GM12872 (cell line): ENCODE measurements around the gene INPP5K.

ENCODE experiments used
- TF ChIP-seq, protein P1 (sequence below): IDR thresholded peaks from 3 replicates; pipeline ENCODE4 v1.5.1; 2011; ENCODE audit warnings: low read depth, mild to moderate bottlenecking, low read length, moderate library complexity; ENCODE audit not compliant: insufficient read depth

The INPP5K gene

DNA sequence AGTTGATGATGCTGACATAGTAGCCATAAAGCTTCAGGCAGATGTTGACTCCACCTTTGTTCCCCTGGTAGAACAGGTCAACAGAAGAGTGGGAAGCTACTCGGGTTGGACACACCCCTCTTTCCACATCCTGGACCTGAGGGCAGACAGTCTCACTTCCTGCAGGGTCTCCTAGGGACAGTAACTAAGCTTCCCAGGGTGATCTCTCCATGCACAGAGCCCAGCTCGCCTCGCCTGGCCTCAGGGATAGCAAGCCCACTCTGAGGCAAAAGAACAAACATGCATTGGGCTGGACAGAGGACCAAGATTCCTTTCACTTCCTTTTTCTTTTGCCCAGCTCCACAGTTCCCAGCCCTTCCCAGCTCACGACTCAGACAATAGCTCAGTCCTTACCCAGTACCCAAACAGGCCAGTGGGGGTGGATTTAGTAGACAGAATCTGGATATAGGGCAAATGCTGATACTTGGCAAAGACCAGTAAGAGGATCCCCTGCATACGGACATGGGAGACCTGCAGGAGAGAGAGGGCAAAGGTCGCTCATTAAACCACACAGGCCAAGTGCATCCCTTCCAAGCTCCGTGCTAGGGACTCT lies 7.0 kb downstream of the INPP5K start:
- TF ChIP-seq, protein P1, sequence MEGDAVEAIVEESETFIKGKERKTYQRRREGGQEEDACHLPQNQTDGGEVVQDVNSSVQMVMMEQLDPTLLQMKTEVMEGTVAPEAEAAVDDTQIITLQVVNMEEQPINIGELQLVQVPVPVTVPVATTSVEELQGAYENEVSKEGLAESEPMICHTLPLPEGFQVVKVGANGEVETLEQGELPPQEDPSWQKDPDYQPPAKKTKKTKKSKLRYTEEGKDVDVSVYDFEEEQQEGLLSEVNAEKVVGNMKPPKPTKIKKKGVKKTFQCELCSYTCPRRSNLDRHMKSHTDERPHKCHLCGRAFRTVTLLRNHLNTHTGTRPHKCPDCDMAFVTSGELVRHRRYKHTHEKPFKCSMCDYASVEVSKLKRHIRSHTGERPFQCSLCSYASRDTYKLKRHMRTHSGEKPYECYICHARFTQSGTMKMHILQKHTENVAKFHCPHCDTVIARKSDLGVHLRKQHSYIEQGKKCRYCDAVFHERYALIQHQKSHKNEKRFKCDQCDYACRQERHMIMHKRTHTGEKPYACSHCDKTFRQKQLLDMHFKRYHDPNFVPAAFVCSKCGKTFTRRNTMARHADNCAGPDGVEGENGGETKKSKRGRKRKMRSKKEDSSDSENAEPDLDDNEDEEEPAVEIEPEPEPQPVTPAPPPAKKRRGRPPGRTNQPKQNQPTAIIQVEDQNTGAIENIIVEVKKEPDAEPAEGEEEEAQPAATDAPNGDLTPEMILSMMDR, result no peak

DNA sequence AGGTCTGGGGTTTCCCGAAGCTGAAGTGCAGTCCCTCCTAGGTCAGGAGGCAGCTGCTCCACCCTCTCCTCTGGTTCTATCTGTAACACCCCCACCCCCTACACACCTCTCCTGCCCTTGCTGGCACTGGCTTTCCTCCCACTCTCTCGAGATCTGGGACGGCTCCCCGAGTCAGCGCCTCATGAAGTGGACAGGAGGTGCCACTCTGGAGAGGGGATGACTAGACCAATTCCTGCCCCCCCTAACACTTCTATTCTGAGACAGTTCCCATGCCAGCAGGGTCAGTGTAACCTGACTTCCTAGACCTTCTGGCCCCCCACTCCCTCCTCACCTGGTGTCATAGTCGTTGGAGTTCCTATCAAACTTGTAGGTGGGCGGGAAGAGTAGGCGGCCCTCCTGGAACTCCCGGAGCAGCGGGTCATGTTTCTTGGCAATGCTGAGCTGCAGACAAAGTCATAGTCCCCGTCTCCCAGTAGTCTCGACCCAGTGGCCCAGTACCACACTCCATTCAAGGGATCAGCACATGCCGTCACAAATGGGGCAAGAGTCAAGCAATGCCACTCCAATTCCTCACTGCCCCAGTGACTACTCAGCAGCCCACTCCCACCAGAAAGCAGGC lies 9.7 kb downstream of the INPP5K start:
- TF ChIP-seq, protein P1, result no peak

DNA sequence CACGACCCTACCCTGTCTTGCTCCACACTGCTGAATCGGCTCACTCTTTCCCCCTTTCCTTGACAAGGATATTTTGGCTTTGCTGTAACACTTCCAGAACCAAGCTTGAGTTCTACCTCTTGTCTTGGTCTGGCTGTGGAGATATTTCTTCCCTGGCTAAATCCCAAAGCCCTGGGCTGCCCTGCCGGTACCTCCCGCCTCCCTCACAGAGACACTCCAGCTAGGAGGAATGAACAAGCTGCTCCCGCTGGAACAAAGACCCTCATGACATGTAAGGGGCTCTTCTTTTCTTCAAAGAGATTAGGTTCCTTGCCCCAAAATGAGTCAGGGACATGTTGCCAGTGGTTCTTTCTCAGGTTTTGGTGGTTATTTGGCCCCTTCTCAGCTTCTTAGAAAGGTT lies 10.8 kb downstream of the INPP5K start:
- TF ChIP-seq, protein P1, result no peak

DNA sequence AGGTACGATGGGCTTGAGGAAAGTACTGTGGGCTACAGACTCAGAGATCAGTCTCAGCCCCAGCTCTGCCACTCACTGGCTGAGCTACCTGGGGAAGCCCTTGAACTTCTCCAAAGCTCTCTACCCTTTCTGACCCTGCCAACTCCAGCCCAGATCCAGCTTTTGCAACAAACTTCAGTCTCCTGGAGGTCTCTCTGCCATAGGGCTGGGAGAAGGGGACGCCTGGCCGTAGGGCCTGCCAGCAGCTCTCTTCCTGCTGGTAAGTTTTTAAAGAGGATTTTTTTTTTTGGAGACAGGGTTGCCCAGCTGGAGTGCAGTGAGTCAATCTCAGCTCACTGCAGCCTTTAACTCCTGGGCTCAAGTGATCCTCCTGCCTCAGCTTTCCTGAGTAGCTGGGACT lies 11.5 kb downstream of the INPP5K start:
- TF ChIP-seq, protein P1, result no peak

DNA sequence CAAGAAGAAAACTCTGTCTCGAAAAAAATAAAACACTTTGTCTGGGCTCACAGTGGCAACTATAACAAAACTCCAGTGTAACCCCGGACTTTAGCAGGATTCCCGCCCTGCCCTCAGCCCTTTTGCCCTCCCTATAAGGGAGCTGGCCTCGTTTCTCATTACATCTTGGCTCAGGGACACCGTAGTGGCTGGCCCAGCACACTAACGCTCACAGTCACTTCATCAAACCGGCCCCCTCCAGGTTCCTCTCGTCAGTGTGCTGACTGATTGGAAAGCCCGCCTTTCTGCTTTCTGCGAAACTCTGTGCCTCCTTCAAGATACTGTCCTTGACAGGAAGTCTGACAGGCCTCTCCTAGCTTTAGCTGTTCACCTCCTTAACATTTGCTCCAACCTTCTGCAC lies 12.7 kb downstream of the INPP5K start:
- TF ChIP-seq, protein P1, result no peak

DNA sequence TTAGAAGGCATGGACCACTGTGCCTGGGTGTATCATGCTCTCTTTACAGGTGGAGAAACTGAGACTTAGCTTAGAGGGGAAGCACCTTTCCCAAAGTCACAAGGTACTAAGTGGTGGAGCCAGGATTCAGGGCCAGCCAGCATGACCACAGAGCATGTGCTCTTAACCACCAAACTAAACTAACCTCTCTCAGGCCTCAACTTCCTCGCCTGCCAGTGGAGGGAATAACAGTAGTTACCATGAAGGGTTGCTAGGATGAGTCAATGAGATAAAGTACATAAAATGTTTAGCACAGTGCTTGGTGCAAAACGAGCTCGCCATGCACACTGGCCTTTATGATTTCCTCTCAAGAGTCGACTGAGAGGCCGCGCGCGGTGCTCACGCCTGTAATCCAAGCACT lies 17.5 kb downstream of the INPP5K start:
- TF ChIP-seq, protein P1, result no peak

DNA sequence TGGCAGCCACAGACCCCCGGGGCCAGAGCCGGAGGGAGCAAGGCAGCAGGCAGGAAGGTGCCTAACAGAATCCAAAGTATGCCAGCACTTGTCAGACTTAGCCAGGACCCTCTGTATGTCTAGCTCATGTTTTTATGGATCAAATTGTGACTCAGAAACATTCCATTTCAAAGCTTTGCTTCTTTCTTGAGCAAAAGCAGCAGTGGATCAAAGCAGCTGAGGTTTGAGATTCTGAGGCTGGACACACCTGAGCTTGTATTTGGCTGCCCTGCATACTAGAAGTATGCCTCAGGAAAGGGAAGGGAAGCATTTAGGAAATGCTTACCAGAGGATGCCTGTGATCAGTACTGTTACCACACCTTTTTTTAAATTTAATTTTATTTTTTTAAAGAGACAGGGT lies 18.2 kb downstream of the INPP5K start:
- TF ChIP-seq, protein P1, result no peak
